ENCODE results near the gene WDR75. TPM values are rescaled to one million over a fixed set of nuclear protein-coding genes. Genes with fewer than 3 reads are reported as not detected.
"Not testable (repeated sequence)": the region's sequence is repeated elsewhere in the genome, so short reads cannot be mapped to it uniquely, and the experiment has no call there.

WDR75 gene
- total RNA-seq, 2 experiments from 2014 or later: 86.2 to 90.5 TPM

DNA sequence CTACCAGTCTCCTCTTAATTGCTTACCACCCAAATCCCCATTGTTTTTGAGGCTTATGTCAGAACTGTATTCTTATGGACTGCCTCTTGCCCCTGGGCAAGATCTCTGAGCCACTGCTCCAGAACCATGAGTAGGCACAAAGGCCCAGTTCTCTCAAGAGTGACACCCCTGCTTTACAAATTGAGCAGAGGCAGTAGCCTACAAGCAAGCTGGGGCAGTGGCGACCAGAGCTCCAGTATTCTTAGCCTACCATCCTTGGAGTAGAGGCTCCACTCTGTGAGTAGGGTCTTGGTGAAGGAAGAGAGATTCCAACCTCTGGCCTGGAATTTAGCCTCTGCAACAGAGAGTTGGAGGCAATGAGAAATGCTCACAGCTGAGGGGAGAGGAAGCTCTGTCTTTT is 36.5 kb downstream of the WDR75 start:
- H3K4me1 Mint-ChIP-seq (ENCODE audit: low read depth): no peaks in the 10 kb centered on the region
- ChIA-PET CTCF (interaction anchor here (1.2 kb wide), 1 partner anchor 13 kb away, joined by 3 read pairs; no protein-coding TSS in a partner anchor), POLR2A (interaction anchor here (0.8 to 1.4 kb wide), 4 partner anchors 9 to 39 kb away, joined by 3 to 4 read pairs (median 3); no protein-coding TSS in a partner anchor)
- H3K4me3 Mint-ChIP-seq: no peak overlapping the region
- peaks cover 29% of the 10 kb centered on the region for H3K36me3 Mint-ChIP-seq (ENCODE audit: low read depth)
- TF ChIP-seq, protein P1, sequence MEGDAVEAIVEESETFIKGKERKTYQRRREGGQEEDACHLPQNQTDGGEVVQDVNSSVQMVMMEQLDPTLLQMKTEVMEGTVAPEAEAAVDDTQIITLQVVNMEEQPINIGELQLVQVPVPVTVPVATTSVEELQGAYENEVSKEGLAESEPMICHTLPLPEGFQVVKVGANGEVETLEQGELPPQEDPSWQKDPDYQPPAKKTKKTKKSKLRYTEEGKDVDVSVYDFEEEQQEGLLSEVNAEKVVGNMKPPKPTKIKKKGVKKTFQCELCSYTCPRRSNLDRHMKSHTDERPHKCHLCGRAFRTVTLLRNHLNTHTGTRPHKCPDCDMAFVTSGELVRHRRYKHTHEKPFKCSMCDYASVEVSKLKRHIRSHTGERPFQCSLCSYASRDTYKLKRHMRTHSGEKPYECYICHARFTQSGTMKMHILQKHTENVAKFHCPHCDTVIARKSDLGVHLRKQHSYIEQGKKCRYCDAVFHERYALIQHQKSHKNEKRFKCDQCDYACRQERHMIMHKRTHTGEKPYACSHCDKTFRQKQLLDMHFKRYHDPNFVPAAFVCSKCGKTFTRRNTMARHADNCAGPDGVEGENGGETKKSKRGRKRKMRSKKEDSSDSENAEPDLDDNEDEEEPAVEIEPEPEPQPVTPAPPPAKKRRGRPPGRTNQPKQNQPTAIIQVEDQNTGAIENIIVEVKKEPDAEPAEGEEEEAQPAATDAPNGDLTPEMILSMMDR (IDR thresholded peaks at IDR 0.05): no peak
- H3K27ac Mint-ChIP-seq: peak overlapping the region; percentile 49
- intact Hi-C loops (cut with micrococcal nuclease): no loop called here
- H3K9me3 Mint-ChIP-seq: no peaks in the 10 kb centered on the region
- DNase-seq (no peak), ATAC-seq (no peak)
- no peaks in the 10 kb centered on the region for H3K27me3 Mint-ChIP-seq

DNA sequence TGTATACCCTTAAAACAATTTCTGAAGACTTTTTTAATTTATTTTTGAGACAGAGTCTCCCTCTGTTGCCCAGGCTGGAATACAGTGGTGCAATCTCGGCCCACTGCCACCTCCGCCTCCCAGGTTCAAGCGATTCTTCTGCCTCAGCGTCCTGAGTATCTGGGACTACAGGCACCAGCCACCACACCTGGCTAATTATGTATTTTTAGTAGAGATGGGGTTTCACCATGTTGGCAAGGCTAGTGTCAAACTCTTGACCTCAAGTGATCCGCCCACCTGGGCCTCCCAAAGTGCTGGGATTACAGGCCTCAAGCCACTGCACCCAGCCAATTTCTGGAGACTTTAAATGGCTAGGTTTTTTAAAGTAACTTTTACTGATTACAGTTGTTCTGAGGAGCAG is 37.0 kb downstream of the WDR75 start:
- H3K4me3 Mint-ChIP-seq; H3K4me1 Mint-ChIP-seq (ENCODE audit: low read depth); intact Hi-C loops (cut with micrococcal nuclease); H3K9me3 Mint-ChIP-seq; DNase-seq; ATAC-seq; H3K27me3 Mint-ChIP-seq: not testable (repeated sequence)
- ChIA-PET POLR2A (interaction anchor here (0.8 kb wide), 2 partner anchors 9 to 39 kb away, joined by 3 read pairs; no protein-coding TSS in a partner anchor), CTCF (interaction anchor here (1.2 kb wide), 1 partner anchor 13 kb away, joined by 3 read pairs; no protein-coding TSS in a partner anchor)
- Mint-ChIP-seq H3K36me3 (ENCODE audit: low read depth) (peaks cover 27% of the 10 kb centered on the region), H3K27ac (peak overlapping the region; percentile 49)

DNA sequence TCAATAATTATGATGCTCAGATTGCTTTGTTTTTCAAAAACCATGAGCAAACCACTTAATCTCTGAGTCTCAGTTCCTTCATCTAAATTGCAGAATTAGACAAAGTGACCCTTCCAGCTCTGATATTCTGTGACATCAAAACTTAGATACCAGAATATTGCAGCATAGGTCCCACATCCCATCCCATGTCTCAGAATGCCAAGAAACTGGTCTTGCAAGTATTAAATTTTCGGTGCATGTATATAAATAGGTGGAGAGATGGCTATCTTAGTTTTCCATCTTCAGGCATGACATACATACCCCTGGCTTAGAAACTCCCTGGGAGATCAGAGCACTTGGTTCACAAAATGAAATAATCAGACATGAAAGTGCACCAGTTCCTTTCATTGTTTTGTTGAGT is 39.8 kb downstream of the WDR75 start:
- no peak overlapping the region for H3K4me3 Mint-ChIP-seq
- ATAC-seq (no peak), DNase-seq (no peak)
- CTCF ChIA-PET: interaction anchor here (1.1 to 1.5 kb wide), 2 partner anchors 13 to 20 kb away, joined by 3 to 4 read pairs; no protein-coding TSS in a partner anchor
- no peaks in the 10 kb centered on the region for H3K4me1 Mint-ChIP-seq (ENCODE audit: low read depth)
- POLR2A ChIA-PET: interaction anchor here (1.2 kb wide), 1 partner anchor 19 kb away, joined by 3 read pairs; no protein-coding TSS in a partner anchor
- TF ChIP-seq, protein P1 (IDR thresholded peaks at IDR 0.05): no peak
- peaks cover 14% of the 10 kb centered on the region for H3K36me3 Mint-ChIP-seq (ENCODE audit: low read depth)
- H3K27ac Mint-ChIP-seq: no peak overlapping the region
- H3K27me3 Mint-ChIP-seq: no peaks in the 10 kb centered on the region
- intact Hi-C loops (cut with micrococcal nuclease): no loop called here
- H3K9me3 Mint-ChIP-seq: no peaks in the 10 kb centered on the region

DNA sequence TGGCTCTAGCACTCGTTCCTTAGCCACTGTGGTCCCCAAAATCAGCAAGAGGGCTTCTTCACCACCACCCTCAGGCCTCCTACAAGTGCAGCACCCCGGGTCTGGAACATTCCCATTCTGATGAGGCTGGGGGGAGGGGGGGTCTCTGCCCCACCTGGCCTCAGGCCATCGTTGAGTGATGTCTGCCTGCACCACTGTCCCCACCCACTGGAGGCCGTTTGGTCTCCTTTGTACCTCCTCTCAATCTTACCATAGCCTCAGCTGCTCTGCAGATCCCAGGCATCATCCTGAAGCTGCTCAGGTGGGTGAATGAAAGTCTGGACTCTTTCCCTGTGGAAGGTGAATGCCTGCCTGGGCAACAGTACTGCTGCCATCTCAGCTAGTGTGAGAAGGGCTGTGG is 42.3 kb downstream of the WDR75 start:
- H3K4me3 Mint-ChIP-seq: no peak overlapping the region
- no peak for ATAC-seq
- DNase-seq: no peak
- no peaks in the 10 kb centered on the region for H3K9me3 Mint-ChIP-seq
- no peaks in the 10 kb centered on the region for H3K4me1 Mint-ChIP-seq (ENCODE audit: low read depth)
- TF ChIP-seq, protein P1 (IDR thresholded peaks at IDR 0.05): no peak
- intact Hi-C loops (cut with micrococcal nuclease): no loop called here
- ChIA-PET CTCF (no interaction called here), POLR2A (no interaction called here)
- no peak overlapping the region for H3K27ac Mint-ChIP-seq
- peaks cover 2% of the 10 kb centered on the region for H3K27me3 Mint-ChIP-seq
- H3K36me3 Mint-ChIP-seq (ENCODE audit: low read depth): no peaks in the 10 kb centered on the region

DNA sequence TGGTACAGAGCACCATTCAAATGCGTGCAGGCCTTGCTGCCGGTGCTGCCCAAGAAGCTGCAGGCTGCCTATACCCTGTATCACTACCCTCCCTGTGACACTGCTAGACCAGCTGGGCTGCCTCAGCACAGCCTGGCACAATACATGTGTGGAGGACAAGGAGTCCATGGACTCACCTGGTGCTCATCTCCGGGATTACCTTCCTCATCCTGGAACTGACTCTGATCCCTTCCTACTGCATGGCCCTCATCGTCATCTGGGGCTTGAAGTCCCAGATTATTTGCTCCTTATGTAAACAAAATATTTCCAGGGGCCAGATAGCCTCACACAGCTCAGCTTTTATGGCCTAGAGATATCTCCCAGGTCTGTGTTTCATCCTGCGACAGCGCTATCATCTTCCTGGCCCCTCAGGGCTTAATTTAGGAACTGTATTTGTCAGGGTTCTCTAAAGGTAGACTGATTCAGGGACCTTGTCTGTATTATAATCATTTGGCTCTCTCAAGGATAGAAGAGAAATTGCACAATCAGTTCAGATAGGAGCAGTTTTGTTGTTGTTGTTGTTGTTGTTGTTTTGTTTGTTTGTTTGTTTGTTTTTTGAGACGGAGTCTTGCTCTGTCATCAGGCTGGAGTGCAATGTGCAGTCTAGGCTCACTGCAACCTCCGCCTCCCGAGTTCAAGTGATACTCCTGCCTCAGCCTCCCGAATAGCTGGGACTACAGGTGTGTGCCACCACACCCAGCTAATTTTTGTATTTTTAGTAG is 42.9 kb downstream of the WDR75 start:
- Mint-ChIP-seq H3K27me3 (peaks cover 2% of the 10 kb centered on the region), H3K4me1 (ENCODE audit: low read depth) (no peaks in the 10 kb centered on the region), H3K4me3 (no peak overlapping the region), H3K36me3 (ENCODE audit: low read depth) (no peaks in the 10 kb centered on the region), H3K27ac (no peak overlapping the region), H3K9me3 (no peaks in the 10 kb centered on the region)
- no peak for DNase-seq
- ChIA-PET POLR2A (no interaction called here), CTCF (no interaction called here)
- no peak for ATAC-seq
- intact Hi-C loops (cut with micrococcal nuclease): no loop called here
- TF ChIP-seq, protein P1 (IDR thresholded peaks at IDR 0.05): no peak

Measured in activated CD8-positive, alpha-beta T cell treated with anti-CD3 and anti-CD28 coated beads for 36 hours (primary cell).